Measurements from ENCODE around the gene RXRA.

RXRA gene

DNA sequence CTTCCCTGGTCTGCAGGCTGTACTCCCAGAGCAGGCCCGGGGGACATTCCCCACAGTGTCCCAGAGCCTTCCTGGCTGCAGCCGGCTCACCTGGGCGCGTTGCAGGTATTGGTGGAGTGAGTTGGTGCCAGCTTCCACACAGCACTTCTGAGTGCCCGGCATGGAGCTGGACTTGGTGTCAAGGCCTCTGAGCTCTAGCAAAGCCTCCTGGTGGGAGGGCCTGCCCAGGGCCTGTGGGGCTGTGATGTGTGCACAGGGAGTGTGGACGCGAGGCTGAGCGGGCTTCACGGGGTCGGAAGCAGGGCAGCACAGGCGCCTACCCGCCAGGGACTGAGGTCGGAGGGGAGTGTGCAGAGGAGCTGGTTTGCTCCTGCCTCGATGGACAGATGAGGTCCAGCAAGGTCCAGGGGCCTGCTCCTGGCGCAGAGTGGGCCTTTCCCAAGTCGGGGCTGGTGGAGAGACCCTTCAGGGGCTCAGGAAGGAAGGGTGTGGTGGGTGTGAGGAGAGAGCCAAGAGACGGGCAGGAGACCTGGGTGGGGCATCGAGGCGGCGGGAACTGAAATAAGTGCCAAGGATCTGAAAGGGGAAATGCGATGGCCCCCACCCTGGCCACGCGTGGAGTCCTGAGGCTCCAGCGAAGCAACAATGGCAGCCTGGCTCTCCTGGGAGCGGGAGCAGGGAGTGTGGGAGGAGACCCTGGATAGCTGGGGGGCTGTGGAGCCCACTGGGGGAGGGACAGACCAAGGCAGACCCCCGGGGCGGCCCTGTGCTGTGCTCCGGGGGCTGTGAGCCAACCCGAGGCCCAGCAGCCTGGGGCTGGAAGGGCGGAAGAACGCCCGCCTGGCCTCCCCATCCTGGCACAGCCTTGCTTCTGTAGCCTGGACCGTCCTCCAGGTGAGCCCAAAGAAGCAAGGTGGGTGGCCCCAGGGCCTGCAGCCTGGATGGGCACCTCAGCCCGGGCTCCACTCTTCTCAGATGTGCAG, 78.4 kb downstream of the RXRA start (continued):
- TF ChIP-seq, protein P1, sequence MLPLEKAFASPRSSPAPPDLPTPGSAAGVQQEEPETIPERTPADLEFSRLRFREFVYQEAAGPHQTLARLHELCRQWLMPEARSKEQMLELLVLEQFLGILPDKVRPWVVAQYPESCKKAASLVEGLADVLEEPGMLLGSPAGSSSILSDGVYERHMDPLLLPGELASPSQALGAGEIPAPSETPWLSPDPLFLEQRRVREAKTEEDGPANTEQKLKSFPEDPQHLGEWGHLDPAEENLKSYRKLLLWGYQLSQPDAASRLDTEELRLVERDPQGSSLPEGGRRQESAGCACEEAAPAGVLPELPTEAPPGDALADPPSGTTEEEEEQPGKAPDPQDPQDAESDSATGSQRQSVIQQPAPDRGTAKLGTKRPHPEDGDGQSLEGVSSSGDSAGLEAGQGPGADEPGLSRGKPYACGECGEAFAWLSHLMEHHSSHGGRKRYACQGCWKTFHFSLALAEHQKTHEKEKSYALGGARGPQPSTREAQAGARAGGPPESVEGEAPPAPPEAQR (tag by site-specific recombination; IDR thresholded peaks at IDR 0.05), result no peak

- ChIA-PET CTCF (no interaction called here), POLR2A (interaction anchor here (0.7 kb wide), 1 partner anchor 82 kb away, joined by 4 read pairs; no protein-coding TSS in a partner anchor)
- Histone ChIP-seq H3K9me3 (ENCODE audit: control insufficient read depth, insufficient read depth, low read depth, low read length) (no peaks in the 10 kb centered on the region), H3K4me3 (ENCODE audit: low read depth, low read length) (no peak overlapping the region), H3K36me3 (ENCODE audit: control insufficient read depth in 2 of 2, insufficient read depth in 1 of 2, low read length in 2 of 2) (peaks cover 0 to 21% of the 10 kb centered on the region in 2 experiments; a peak in 1 of 3 replicates), H3K4me1 (ENCODE audit: control insufficient read depth, insufficient read depth, low read length) (no peaks in the 10 kb centered on the region), H3K27ac (ENCODE audit: extremely low read depth, low read depth, low read length) (no peak overlapping the region)
- TF ChIP-seq CTCF (tag by site-specific recombination; IDR thresholded peaks at IDR 0.05) (no peak), ZNF639 (tag by site-specific recombination; IDR thresholded peaks at IDR 0.05) (no peak), ZNF354C (tag by site-specific recombination; IDR thresholded peaks at IDR 0.05; ENCODE audit: borderline replicate concordance, low read depth) (no peak), ZNF280C (tag by site-specific recombination; IDR thresholded peaks at IDR 0.05) (no peak), ZNF19 (tag by site-specific recombination; IDR thresholded peaks at IDR 0.05; ENCODE audit: low read depth) (no peak), TCF7L2 (IDR thresholded peaks at IDR 0.05; ENCODE audit: borderline replicate concordance, low read depth, low read length) (no peak), ZNF768 (tag by site-specific recombination; IDR thresholded peaks at IDR 0.05) (no peak), ZNF521 (tag by site-specific recombination; IDR thresholded peaks at IDR 0.05) (no peak), ZNF433 (tag by site-specific recombination; IDR thresholded peaks at IDR 0.05; ENCODE audit: low read depth) (no peak), ZSCAN16 (tag by site-specific recombination; IDR thresholded peaks at IDR 0.05) (no peak), ZIC2 (tag by site-specific recombination; IDR thresholded peaks at IDR 0.05) (no peak), ZNF600 (tag by site-specific recombination; IDR thresholded peaks at IDR 0.05) (no peak)
- TF ChIP-seq, protein P2, sequence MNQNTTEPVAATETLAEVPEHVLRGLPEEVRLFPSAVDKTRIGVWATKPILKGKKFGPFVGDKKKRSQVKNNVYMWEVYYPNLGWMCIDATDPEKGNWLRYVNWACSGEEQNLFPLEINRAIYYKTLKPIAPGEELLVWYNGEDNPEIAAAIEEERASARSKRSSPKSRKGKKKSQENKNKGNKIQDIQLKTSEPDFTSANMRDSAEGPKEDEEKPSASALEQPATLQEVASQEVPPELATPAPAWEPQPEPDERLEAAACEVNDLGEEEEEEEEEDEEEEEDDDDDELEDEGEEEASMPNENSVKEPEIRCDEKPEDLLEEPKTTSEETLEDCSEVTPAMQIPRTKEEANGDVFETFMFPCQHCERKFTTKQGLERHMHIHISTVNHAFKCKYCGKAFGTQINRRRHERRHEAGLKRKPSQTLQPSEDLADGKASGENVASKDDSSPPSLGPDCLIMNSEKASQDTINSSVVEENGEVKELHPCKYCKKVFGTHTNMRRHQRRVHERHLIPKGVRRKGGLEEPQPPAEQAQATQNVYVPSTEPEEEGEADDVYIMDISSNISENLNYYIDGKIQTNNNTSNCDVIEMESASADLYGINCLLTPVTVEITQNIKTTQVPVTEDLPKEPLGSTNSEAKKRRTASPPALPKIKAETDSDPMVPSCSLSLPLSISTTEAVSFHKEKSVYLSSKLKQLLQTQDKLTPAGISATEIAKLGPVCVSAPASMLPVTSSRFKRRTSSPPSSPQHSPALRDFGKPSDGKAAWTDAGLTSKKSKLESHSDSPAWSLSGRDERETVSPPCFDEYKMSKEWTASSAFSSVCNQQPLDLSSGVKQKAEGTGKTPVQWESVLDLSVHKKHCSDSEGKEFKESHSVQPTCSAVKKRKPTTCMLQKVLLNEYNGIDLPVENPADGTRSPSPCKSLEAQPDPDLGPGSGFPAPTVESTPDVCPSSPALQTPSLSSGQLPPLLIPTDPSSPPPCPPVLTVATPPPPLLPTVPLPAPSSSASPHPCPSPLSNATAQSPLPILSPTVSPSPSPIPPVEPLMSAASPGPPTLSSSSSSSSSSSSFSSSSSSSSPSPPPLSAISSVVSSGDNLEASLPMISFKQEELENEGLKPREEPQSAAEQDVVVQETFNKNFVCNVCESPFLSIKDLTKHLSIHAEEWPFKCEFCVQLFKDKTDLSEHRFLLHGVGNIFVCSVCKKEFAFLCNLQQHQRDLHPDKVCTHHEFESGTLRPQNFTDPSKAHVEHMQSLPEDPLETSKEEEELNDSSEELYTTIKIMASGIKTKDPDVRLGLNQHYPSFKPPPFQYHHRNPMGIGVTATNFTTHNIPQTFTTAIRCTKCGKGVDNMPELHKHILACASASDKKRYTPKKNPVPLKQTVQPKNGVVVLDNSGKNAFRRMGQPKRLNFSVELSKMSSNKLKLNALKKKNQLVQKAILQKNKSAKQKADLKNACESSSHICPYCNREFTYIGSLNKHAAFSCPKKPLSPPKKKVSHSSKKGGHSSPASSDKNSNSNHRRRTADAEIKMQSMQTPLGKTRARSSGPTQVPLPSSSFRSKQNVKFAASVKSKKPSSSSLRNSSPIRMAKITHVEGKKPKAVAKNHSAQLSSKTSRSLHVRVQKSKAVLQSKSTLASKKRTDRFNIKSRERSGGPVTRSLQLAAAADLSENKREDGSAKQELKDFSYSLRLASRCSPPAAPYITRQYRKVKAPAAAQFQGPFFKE (tag by site-specific recombination; IDR thresholded peaks at IDR 0.05; ENCODE audit: borderline replicate concordance), result no peak
- TF ChIP-seq, protein P3, sequence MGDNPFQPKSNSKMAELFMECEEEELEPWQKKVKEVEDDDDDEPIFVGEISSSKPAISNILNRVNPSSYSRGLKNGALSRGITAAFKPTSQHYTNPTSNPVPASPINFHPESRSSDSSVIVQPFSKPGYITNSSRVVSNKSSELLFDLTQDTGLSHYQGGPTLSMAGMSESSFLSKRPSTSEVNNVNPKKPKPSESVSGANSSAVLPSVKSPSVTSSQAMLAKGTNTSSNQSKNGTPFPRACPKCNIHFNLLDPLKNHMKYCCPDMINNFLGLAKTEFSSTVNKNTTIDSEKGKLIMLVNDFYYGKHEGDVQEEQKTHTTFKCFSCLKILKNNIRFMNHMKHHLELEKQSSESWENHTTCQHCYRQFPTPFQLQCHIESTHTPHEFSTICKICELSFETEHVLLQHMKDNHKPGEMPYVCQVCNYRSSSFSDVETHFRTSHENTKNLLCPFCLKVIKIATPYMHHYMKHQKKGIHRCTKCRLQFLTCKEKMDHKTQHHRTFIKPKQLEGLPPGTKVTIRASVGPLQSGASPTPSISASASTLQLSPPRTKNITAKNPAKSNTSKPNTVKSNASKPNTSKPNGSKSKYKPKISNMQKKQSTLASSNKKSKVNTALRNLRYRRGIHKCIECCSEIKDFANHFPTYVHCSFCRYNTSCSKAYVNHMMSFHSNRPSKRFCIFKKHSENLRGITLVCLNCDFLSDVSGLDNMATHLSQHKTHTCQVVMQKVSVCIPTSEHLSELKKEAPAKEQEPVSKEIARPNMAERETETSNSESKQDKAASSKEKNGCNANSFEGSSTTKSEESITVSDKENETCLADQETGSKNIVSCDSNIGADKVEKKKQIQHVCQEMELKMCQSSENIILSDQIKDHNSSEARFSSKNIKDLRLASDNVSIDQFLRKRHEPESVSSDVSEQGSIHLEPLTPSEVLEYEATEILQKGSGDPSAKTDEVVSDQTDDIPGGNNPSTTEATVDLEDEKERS (tag by site-specific recombination; IDR thresholded peaks at IDR 0.05), result no peak
These were observed 79.3 kb downstream of the RXRA start for GRCh38 chr9:134405527-134405926.

Measured in HEK293 (cell line).